Heart left ventricle (tissue), 16 donors: Measurements from ENCODE around the gene CLPTM1. TPM values are rescaled to one million over a fixed set of nuclear protein-coding genes. Genes with fewer than 3 reads are reported as not detected.

ENCODE experiments used
- ATAC-seq, 4 donors: fragments of 200-7000 bp; cut with Tn5 transposase; one replicate each; pipeline ENCODE4 v1.9.1; 2020 to 2022; ENCODE audit warnings: moderate library complexity in 4 of 4, mild to moderate bottlenecking in 3 of 4, moderate number of reproducible peaks in 1 of 4
- DNase-seq, 5 donors: peaks; one replicate each; pipeline ENCODE4 v3.0.0-alpha.2; 2020
- H3K27ac ChIP-seq, 12 donors: fragments of 200-600 bp; sonication (generic) in 4 of 12; one replicate each; pipeline versions ENCODE4 v1.5.0 to v1.8.0; 2016 to 2022; ENCODE audit warnings: mild to moderate bottlenecking in 2 of 12
- H3K27me3 ChIP-seq, 9 donors: fragments of 200-600 bp; sonication (generic) in 2 of 9; one replicate each; pipeline versions ENCODE4 v1.5.1 to v1.8.0; 2016 to 2022; ENCODE audit warnings: mild to moderate bottlenecking in 3 of 9
- H3K36me3 ChIP-seq, 9 donors: fragments of 200-600 bp; sonication (generic) in 2 of 9; one replicate each; pipeline versions ENCODE4 v1.5.0 to v1.8.0; 2018 to 2022; ENCODE audit warnings: mild to moderate bottlenecking in 2 of 9
- H3K4me1 ChIP-seq, 12 donors: fragments of 200-600 bp; sonication (generic) in 4 of 12; one replicate each; pipeline versions ENCODE4 v1.5.0 to v1.8.0; 2016 to 2022; ENCODE audit warnings: mild to moderate bottlenecking in 3 of 12
- H3K4me3 ChIP-seq, 12 donors: fragments of 200-600 bp; sonication (generic) in 4 of 12; one replicate each; pipeline versions ENCODE4 v1.5.0 to v1.8.0; 2017 to 2022; ENCODE audit warnings: mild to moderate bottlenecking in 9 of 12, moderate library complexity in 4 of 12
- H3K9me3 ChIP-seq, 12 donors: fragments of 200-600 bp; sonication (generic) in 4 of 12; one replicate each; pipeline versions ENCODE4 v1.5.0 to v1.8.0; 2016 to 2022; ENCODE audit warnings: mild to moderate bottlenecking in 1 of 12
- POLR2A ChIP-seq, 2 donors: fragments of 450-650 bp; IDR thresholded peaks; one replicate each; pipeline ENCODE4 v1.6.1; 2017; ENCODE audit warnings: antibody characterized with exemption in 2 of 2, mild to moderate bottlenecking in 2 of 2, moderate library complexity in 2 of 2
- WGBS, 4 donors: extraction: QIAGEN DNeasy Blood & Tissue Kit in 2 of 4; methylation state at CpG; one replicate each; pipeline versions ENCODE4 v1.1.5 to v1.1.7; 2013 to 2018; 5-methylcytosine and 5-hydroxymethylcytosine counted together
- intact Hi-C, 10 donors: fragments of 100-400 bp; cut with DNase I; formaldehyde crosslinking; loops; one replicate each; pipeline versions ENCODE4 v1.11.1 to v1.14.2; 2022
- polyA plus RNA-seq, 2 donors: library from polyadenylated mRNA; stranded (reverse); fragments of 200-250 nt; gene quantifications; one replicate each; pipeline ENCODE4 v1.2.3, GENCODE V29; 2013
- total RNA-seq, 9 donors: library from RNA; depleted of rRNA in 2 of 9; stranded (reverse); fragments of >200 nt in 2 of 9; fragmentation: NEBNext Ultra II Directional in 3 of 9; extraction: Animal tissue kit (Norgen Biotek cat#: 25700) in 3 of 9; gene quantifications; one replicate each; pipeline versions ENCODE4 v1.1.0 to v1.2.4, GENCODE V29; 2016 to 2023
- TF ChIP-seq, protein P1 (sequence below), 12 donors: fragments of 200-600 bp; sonication (generic) in 4 of 12; IDR thresholded peaks; one replicate each; pipeline versions ENCODE4 v1.5.0 to v1.8.0; 2018 to 2022; ENCODE audit warnings: antibody characterized with exemption in 12 of 12, mild to moderate bottlenecking in 5 of 12
- donor health status: ischemic (EF 13 %, LVEDD 7.1; RV severe dilation, severe dysfunction).
- donor health status: healthy with polysubstance abuse.
- donor health status: DM: no; HTN: yes; CAD: no.
- donor health status: DM: no; HTN: no; CAD: no.
- donor health status: ischemic (EF 25% LVEDD 6.9; RV normal size, moderate dysfunction).
- donor health status: ischemic (EF 25% LVEDD 5.7; RV mildly dilated, moderate dysfunction).
- donor health status: healthy.
- donor health status: DM: yes; HTN: yes; CAD: no.
- donor health status: ischemic (EF 35%, LVEDD 5.7; RV mildly dilated, moderate dysfunction).
- donor health status: nonischemic (EF 11% LVEDD 7.7; RV severe dilation, severe dysfunction).
- donor health status: DM: yes; HTN: yes; CAD: no.
- donor health status: PGD.
- donor health status: ischemic (EF 29% LVEDD 5.4; RV normal size, mild dysfunction).
- donor health status: nonischemic (EF 23%, LVEDD 6.1; RV moderate dilation, normal function).

Gene CLPTM1
- total and polyA plus RNA-seq, 11 donors: 89.2 to 120 (median 96.0) TPM

DNA sequence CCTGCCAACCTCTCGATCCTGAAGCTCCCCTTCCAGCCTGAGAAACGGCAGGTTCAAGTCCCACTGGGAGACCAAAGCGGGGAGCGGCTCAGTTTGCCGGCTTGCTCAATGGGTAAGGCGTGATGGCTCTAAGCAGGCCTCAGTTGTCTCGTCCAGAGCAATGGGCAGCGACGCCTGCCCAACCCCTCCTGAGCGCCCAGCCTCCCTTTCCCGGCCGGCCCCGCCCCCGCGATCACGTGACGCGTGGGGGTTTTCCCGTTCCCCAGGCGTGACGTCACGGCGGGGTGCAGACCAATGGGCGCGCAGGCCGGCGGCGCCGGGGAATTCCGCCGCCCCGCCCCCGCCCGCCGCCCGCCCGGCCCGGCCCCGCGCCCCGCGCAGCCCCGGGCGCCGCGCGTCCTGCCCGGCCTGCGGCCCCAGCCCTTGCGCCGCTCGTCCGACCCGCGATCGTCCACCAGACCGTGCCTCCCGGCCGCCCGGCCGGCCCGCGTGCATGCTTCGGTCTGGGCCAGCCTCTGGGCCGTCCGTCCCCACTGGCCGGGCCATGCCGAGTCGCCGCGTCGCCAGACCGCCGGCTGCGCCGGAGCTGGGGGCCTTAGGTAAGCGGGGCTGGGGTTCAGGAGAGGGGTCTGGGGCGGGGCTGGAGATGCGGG, 46.0 kb downstream of the CLPTM1 start, which contains the start of gene RELB:
RELB (plus strand) TSS at position 378 of the 653 bp plus-strand sequence; CDS start at position 494, 116 bp downstream.
- intact Hi-C loops: loop anchor here in 2 of 10 donors (2.0 to 5.0 kb wide), 3 partner anchors 44 to 91 kb away; partner anchors contain the start of genes CLPTM1 (in 2 of the 2) and PPP1R37 (in 1 of the 2)
- peaks cover 0 to 32% (median 1%) of the 10 kb centered on the region in 9 donors for H3K36me3 ChIP-seq
- peak within 1 kb of the TSS; percentile 88 to 100 (median 98) for H3K27ac ChIP-seq
- DNase-seq (peak; percentile 96 to 98 (median 97)), ATAC-seq (peak; percentile 28 to 71 (median 62))
- H3K4me3 ChIP-seq: peak within 1 kb of the TSS; percentile 52 to 95 (median 88)
- H3K4me1 ChIP-seq: peaks cover 0 to 14% (median 10%) of the 10 kb centered on the region in 12 donors
- no peak for TF ChIP-seq POLR2A (IDR thresholded peaks at IDR 0.05)
- TF ChIP-seq, protein P1, sequence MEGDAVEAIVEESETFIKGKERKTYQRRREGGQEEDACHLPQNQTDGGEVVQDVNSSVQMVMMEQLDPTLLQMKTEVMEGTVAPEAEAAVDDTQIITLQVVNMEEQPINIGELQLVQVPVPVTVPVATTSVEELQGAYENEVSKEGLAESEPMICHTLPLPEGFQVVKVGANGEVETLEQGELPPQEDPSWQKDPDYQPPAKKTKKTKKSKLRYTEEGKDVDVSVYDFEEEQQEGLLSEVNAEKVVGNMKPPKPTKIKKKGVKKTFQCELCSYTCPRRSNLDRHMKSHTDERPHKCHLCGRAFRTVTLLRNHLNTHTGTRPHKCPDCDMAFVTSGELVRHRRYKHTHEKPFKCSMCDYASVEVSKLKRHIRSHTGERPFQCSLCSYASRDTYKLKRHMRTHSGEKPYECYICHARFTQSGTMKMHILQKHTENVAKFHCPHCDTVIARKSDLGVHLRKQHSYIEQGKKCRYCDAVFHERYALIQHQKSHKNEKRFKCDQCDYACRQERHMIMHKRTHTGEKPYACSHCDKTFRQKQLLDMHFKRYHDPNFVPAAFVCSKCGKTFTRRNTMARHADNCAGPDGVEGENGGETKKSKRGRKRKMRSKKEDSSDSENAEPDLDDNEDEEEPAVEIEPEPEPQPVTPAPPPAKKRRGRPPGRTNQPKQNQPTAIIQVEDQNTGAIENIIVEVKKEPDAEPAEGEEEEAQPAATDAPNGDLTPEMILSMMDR (IDR thresholded peaks at IDR 0.05): no peak
- H3K9me3 ChIP-seq: no peaks in the 10 kb centered on the region
- 1 to 9% (median 4%) methylated on average over 23 to 79 of the region's 79 CpGs for WGBS, 4 donors
- H3K27me3 ChIP-seq: no peaks in the 10 kb centered on the region

DNA sequence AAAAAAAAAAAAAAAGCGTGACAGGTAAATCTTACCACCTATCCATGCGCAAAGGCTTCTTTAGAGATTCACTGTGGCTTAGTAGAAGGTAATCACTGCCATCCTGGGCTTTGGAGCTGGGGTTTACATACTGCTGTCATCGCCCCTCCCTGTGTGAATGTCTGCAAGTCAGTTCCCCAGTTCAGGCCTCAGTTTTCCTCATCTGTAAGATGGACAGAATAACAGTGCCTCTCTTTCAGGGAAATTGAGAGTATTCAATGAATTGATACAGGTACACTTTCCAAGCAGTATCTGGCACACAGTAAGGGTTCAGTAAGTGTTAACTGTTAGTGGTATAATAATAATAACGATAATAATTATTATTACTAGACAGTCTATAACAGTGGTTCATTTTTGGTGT, 48.3 kb downstream of the CLPTM1 start:
- ATAC-seq: no peak
- H3K36me3 ChIP-seq: peaks cover 0 to 55% (median 11%) of the 10 kb centered on the region in 9 donors
- no peak for TF ChIP-seq POLR2A (IDR thresholded peaks at IDR 0.05)
- DNase-seq: no peak
- H3K27me3 ChIP-seq: no peaks in the 10 kb centered on the region
- H3K9me3 ChIP-seq: no peaks in the 10 kb centered on the region
- WGBS, 4 donors: 96 to 97% (median 96%) methylated on average over 4 of the region's 4 CpGs
- H3K27ac ChIP-seq: no peak overlapping the region
- H3K4me3 ChIP-seq: no peak overlapping the region
- peaks cover 0 to 14% (median 10%) of the 10 kb centered on the region in 12 donors for H3K4me1 ChIP-seq
- intact Hi-C loops: loop anchor here in 4 of 10 donors (2.0 to 5.0 kb wide), 4 partner anchors 35 to 89 kb away; partner anchors contain the start of genes CLASRP (in 2 of the 4), PPP1R37 (in 2 of the 4) and CLPTM1 (in 1 of the 4)

DNA sequence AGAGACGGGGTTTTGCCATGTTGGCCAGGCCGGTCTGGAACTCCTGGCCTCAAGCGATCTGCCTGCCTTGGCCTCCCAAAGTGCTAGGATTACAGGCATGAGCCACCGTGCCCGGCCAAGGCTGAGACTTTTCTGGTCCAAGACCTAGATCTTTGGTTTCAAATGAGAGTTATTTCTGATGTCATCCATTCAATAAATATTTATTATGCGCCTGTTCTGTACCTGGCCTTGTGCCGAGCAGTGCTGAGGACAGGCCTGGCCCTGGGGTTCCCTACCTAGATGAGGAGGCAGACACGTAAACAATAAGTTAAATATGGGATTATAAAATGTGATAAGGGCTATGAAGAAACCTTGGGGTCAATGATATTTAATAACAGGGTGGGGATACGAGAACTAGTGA, 50.6 kb downstream of the CLPTM1 start:
- no peak for DNase-seq
- peaks cover 0 to 12% (median 9%) of the 10 kb centered on the region in 12 donors for H3K4me1 ChIP-seq
- no peak for ATAC-seq
- intact Hi-C loops: no loop called here
- H3K27me3 ChIP-seq: no peaks in the 10 kb centered on the region
- no peak overlapping the region for H3K4me3 ChIP-seq
- H3K9me3 ChIP-seq: no peaks in the 10 kb centered on the region
- no peak for TF ChIP-seq POLR2A (IDR thresholded peaks at IDR 0.05)
- TF ChIP-seq, protein P1 (IDR thresholded peaks at IDR 0.05): no peak
- WGBS, 4 donors: 91 to 94% (median 94%) methylated on average over 7 to 9 of the region's 9 CpGs
- peaks cover 0 to 72% (median 11%) of the 10 kb centered on the region in 9 donors for H3K36me3 ChIP-seq
- H3K27ac ChIP-seq: no peak overlapping the region

DNA sequence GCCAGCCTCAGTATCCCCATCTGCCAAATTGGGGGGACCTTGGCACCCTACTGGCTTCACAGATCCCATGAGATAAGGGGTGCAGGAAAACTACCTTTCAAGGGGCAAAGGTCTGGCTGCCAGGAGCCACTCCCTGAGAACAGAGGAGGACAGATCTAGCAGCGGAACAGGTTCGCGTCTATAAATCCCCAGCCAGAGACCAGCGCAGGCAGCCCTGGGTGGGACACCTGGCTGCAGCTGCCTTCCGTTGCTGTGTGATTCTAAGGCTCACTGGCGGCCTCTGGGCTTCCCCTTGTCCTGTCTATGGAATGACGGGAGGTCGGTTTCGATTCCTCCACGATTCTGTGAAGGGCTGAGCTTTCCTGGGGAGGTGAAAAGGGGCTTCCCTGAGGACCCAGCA, 53.4 kb downstream of the CLPTM1 start:
- intact Hi-C loops: no loop called here
- H3K36me3 ChIP-seq: peaks cover 0 to 89% (median 25%) of the 10 kb centered on the region in 9 donors
- no peak for DNase-seq
- H3K9me3 ChIP-seq: no peaks in the 10 kb centered on the region
- peak in 1 of 4 donors; percentile 18 for ATAC-seq
- TF ChIP-seq POLR2A (IDR thresholded peaks at IDR 0.05): no peak
- TF ChIP-seq, protein P1 (IDR thresholded peaks at IDR 0.05): no peak
- H3K4me3 ChIP-seq: no peak overlapping the region
- 79 to 81% (median 79%) methylated on average over 6 to 10 of the region's 10 CpGs for WGBS, 4 donors
- H3K4me1 ChIP-seq: no peaks in the 10 kb centered on the region
- no peak overlapping the region for H3K27ac ChIP-seq
- H3K27me3 ChIP-seq: no peaks in the 10 kb centered on the region
